A673 (cell line): Measurements from ENCODE around the gene ATG12. TPM values are rescaled to one million over a fixed set of nuclear protein-coding genes. Genes with fewer than 3 reads are reported as not detected.

Experiments used
- BruUV-seq: library from RNA; stranded (reverse); fragments of 400-500 nt; replicated peaks from 2 replicates; lab custom pipeline; 2021; lab: Mats Ljungman, UMichigan
- CTCF ChIA-PET: fragments of 300-600 bp; sonication (Branson Sonifier 250); formaldehyde crosslinking; loops from one replicate; lab custom pipeline; 2022; ENCODE audit warnings: antibody characterized with exemption; lab: Charles Lee
- POLR2A ChIA-PET: fragments of 300-600 bp; sonication (Branson Sonifier 250); formaldehyde crosslinking; loops from one replicate; lab custom pipeline; 2022; ENCODE audit warnings: antibody characterized with exemption; ENCODE audit not compliant: low non-redundant PET; lab: Charles Lee
- DNase-seq: peaks from one replicate; pipeline ENCODE4 v3.0.0-alpha.2; 2015; ENCODE audit warnings: low spot score
- H3K27ac ChIP-seq: fragments of 200-600 bp; sonication (generic); 2 replicates; pipeline ENCODE4 v1.5.1; 2016; ENCODE audit warnings: mixed run types, low read depth, mild to moderate bottlenecking, mixed read lengths, antibody characterized with exemption, low read length; ENCODE audit not compliant: poor library complexity, severe bottlenecking
- H3K27me3 ChIP-seq: fragments of 200-600 bp; sonication (generic); replicated peaks from 2 replicates; pipeline ENCODE4 v1.6.1; 2017; ENCODE audit warnings: mixed run types, low read depth, mild to moderate bottlenecking, mixed read lengths, antibody characterized with exemption, low read length; ENCODE audit not compliant: insufficient read depth, poor library complexity
- H3K36me3 ChIP-seq: fragments of 200-600 bp; sonication (generic); 2 replicates; pipeline ENCODE4 v1.6.1; 2016; ENCODE audit warnings: mixed run types, mild to moderate bottlenecking, mixed read lengths, antibody characterized with exemption, low read length; ENCODE audit not compliant: insufficient read depth, poor library complexity, severe bottlenecking
- H3K4me1 ChIP-seq: fragments of 200-600 bp; sonication (generic); 2 replicates; pipeline ENCODE4 v1.6.1; 2017; ENCODE audit warnings: mixed run types, mild to moderate bottlenecking, mixed read lengths, antibody characterized with exemption, low read length; ENCODE audit not compliant: insufficient read depth, poor library complexity, severe bottlenecking
- H3K4me3 ChIP-seq: fragments of 200-600 bp; sonication (generic); 2 replicates; pipeline ENCODE4 v1.5.1; 2016; ENCODE audit warnings: low read depth, mixed run types, mild to moderate bottlenecking, mixed read lengths, low read length; ENCODE audit not compliant: poor library complexity, severe bottlenecking
- H3K9me3 ChIP-seq: fragments of 200-600 bp; sonication (generic); 2 replicates; pipeline ENCODE4 v1.6.1; 2016; ENCODE audit warnings: mixed run types, low read depth, mild to moderate bottlenecking, mixed read lengths, antibody characterized with exemption, low read length; ENCODE audit not compliant: poor library complexity, severe bottlenecking
- CTCF ChIP-seq: fragments of 300-800, 200-600 bp; sonication (generic); conservative IDR thresholded peaks from 2 replicates; pipeline ENCODE4 v1.5.1; 2017; ENCODE audit warnings: low read depth, mild to moderate bottlenecking, antibody characterized with exemption, low read length, moderate library complexity, mixed read lengths
- EZH2 ChIP-seq: fragments of 200-600 bp; sonication (generic); IDR thresholded peaks from 2 replicates; pipeline ENCODE4 v1.6.1; 2017; ENCODE audit warnings: borderline replicate concordance, low read depth, mild to moderate bottlenecking, mixed read lengths, antibody characterized with exemption, low read length; ENCODE audit not compliant: poor library complexity, severe bottlenecking
- intact Hi-C: fragments of 100-400 bp; cut with micrococcal nuclease; formaldehyde crosslinking; loops from one replicate; pipeline ENCODE4 v1.10.0; 2022; ENCODE audit not compliant: unreplicated experiment
- total RNA-seq: library from RNA; stranded (reverse); gene quantifications from 2 replicates; pipeline ENCODE4 v1.2.3, GENCODE V29; 2021

The ATG12 gene
- total RNA-seq, 1 experiment from 2014 or later, result 55.8 TPM

GRCh38 chr5:115807654-115808052 is 33.7 kb downstream of the ATG12 start:
- Histone ChIP-seq H3K27ac (no peak overlapping the region), H3K36me3 (no peaks in the 10 kb centered on the region), H3K4me1 (no peaks in the 10 kb centered on the region), H3K9me3 (no peaks in the 10 kb centered on the region), H3K27me3 (peaks cover 7% of the 10 kb centered on the region), H3K4me3 (no peak overlapping the region)
- TF ChIP-seq CTCF (no peak), EZH2 (no peak)
- CTCF ChIA-PET, result no interaction called here
- BruUV-seq, result no TSS peak
- no peak for DNase-seq
- intact Hi-C loops, result no loop called here
- POLR2A ChIA-PET, result no interaction called here

GRCh38 chr5:115806986-115807653 is 34.2 kb downstream of the ATG12 start:
- Histone ChIP-seq H3K9me3 (no peaks in the 10 kb centered on the region), H3K36me3 (no peaks in the 10 kb centered on the region), H3K4me1 (no peaks in the 10 kb centered on the region), H3K4me3 (no peak overlapping the region), H3K27ac (no peak overlapping the region), H3K27me3 (peaks cover 2% of the 10 kb centered on the region)
- no peak for TF ChIP-seq CTCF
- TF ChIP-seq EZH2, result no peak
- ChIA-PET CTCF (no interaction called here), POLR2A (no interaction called here)
- intact Hi-C loops, result no loop called here
- DNase-seq, result no peak
- BruUV-seq, result no TSS peak

- DNase-seq, result no peak
- CTCF ChIA-PET, result no interaction called here
Observed at GRCh38 chr5:115801984-115802383, 39.4 kb downstream of the ATG12 start.

More at GRCh38 chr5:115801984-115802383, 39.4 kb downstream of the ATG12 start:
- intact Hi-C loops, result no loop called here
- Histone ChIP-seq H3K4me3 (no peak overlapping the region), H3K9me3 (no peaks in the 10 kb centered on the region), H3K27me3 (no peaks in the 10 kb centered on the region), H3K4me1 (no peaks in the 10 kb centered on the region), H3K27ac (no peak overlapping the region), H3K36me3 (no peaks in the 10 kb centered on the region)
- no peak for TF ChIP-seq CTCF
- no peak for TF ChIP-seq EZH2
- POLR2A ChIA-PET, result no interaction called here
- no TSS peak for BruUV-seq
